Fibroblast of peridontal ligament (primary cell): Measurements from ENCODE around the gene ASCC1.
"Not testable (repeated sequence)": the region's sequence is repeated elsewhere in the genome, so short reads cannot be mapped to it uniquely, and the experiment has no call there.

ENCODE experiments used
- DNase-seq: peaks from one replicate; pipeline ENCODE4 v3.0.0-alpha.2; 2010; ENCODE audit errors: extremely low read depth

Gene ASCC1

DNA sequence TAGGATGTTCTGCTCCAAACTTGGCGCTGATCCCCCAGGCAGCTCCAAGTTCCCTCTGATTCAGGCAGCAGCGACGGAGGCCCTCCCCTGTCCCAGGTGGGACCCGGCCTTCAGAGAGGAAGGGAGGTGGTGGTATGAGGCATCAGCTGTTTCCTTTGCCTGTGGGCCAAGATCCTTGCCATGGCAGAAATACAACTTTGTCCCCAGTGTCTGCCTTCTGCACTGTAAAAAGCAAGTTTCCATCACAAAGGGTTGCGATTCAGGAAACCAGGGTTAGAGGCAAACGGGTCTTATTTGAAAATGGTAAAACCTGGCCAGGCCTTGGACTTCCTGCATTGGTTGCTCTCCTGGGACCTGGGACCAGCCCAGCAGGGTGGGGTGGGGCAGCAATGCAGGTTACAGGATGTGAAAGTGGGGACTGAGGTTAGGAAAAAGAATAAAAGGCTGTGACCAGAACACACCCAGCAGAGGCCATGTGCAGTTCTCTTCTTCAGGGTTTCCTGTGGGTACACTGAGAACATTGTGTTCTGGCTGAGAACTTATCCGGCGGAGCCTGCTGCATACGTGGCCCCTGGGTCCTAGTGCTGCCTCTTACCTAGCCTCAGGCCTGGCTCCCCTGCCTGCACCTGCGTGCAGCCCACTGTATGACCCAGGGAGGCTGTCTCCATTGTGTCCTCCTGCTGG, 32.5 kb upstream of the ASCC1 start:
- no peak for DNase-seq

DNA sequence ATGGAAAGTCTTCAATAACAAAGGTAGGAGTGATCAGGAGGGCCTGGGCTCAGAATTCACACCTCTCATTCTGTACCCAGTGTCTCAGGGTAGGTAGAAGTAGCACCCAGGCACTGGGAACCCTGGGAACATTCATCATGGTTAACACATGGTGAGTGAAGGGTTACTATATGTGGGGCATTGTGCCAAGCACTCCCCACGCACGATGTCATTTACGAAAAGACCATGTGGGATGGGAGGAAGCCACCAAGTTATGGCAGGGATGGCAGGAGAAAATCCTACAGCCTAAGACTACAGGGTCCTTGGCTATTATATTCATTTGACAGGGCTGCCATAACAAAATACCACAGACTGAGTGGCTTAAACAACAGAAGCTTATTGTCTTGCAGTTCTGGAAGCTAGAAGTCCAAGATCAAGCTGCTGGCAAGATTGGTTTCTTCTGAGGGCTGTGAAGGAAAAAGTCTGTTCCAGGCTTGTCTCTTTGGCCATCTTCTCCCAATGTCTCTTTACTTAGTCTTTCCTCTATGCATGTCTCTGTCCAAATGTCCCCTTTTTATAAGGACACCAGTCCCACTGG, 30.0 kb upstream of the ASCC1 start:
- no peak for DNase-seq

DNA sequence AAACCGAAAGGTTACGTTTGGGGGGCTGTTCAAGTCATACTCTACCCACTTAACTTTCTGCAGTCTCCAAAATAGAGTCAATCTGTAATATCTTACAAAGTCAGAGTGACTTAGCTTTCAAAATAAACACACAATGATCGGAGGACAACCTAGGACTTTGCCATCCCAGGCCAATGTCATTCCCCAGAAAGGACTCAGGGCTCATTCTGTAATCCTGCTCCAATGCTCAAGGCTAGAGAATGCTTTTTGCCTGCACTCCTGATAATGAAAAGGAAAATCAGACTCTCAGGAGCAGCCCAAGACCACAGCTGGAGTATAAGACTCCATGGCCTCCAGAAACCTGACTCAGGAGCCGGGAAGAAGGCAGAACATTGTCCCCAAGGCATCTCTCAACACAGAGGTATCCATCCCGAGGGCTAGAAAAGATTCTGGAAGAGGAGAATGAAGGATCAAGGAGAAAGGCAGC, 28.5 kb upstream of the ASCC1 start:
- DNase-seq: no peak

DNA sequence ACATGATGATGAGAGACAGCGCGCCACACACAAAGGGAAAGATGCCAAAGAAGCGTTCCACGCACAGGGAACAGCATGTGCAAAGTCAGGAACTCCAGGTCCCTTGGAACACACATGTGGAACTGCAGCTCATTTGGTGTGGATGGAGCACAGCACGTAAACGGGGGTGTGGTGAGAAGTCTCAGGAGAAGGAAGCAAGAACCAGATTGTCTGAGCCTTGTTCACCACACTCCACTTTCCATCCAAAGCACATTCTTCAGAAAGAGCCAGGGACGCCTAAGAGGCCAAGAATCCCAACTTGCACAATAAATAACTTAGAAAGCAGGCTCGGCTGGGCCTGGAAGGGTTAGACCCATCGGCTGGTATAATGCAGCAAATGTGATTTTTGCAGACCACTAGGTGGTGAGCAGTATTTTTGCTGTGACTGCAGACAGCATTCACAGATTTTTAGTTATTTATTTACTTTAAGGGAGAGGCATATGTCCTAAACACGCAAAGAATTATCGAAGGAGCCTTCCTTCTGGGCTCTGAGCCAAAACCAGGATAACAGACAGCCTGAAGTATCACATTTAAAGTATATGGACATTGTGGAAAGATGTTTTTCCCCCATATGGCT, 27.9 kb upstream of the ASCC1 start:
- peak; percentile 98 for DNase-seq

DNA sequence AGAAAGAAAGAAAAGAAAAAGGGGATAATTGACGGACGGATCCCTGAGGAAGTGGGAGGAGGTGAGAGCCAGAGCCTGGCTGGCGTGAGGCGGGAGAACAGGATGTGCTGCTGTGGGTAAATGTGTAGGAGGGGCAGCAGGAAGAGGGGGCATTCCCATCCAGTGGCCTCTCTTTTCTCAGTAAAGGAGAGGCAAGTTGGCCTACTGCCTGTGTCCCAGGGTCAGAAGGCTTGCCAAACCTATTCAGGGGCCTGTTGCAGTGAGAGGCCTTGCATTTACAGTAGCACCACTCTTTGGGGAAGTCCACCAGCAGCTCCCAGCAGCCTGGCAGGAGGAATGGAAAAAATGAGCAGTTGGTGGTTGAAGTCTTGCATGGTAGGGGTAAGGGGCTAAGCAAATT, 26.6 kb upstream of the ASCC1 start:
- peak; percentile 62 for DNase-seq

DNA sequence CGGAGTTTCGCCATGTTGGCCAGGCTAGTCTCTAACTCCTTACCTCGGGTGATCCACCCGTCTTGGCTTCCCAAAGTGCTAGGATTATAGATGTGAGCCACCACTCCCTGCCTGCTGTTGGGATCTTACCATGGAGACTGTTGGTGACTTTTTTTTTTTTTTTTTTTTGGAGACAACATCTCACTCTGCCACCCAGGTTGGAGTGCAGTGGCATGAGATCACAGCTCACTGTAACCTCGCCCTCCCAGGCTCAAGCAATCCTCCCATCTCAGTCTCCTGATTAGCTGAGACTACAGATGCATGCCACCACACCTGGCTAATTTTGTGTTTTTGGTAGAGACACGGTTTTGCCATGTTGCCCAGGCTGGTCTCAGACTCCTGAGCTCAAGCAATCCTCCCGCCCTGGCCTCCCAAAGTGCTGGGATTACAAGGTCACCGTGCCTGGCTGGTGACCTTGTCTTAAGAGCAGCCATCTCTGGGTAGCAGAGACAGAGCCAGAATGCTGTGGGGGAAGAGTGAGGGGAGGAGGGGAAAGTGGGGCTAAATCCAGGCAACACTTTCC, 25.7 kb upstream of the ASCC1 start:
- DNase-seq: no peak

DNA sequence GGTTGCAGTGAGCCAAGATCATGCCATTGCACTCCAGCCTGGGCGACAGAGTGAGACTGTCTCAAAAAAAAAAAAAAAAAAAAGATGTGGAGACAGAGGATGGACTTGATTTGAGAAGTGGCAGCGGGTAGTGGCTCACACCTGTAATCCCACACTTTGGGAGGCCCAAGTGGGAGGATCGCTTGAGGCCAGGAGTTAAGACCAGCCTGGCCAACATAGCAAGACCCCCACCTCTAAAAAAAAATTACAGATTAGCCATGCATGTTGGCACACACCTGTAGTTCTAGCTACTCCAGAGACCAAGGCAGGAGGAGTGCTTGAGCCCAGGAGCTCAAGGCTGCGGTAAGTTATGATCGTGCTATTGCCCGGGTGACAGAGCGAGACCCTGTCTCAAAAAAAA, 24.3 kb upstream of the ASCC1 start:
- DNase-seq: no peak

DNA sequence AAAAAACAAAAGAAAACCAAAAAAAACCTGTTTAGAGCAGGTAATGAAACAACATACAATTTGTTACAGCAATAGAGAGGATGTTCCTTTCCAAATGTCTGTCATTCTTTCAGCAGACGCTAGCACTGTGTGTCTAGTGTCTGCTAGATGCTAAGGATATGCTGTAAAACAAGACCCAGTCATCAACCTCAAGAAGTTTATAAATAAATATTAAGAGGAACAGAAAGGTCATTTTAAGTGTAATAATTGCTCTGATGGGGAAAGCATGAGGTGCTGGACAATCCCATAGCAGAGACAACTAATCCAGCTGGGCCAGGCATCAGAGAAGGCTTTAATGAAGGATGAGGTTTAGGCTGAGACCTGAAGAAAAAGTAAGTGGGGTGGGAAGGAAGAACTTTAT, 23.3 kb upstream of the ASCC1 start:
- DNase-seq: no peak

DNA sequence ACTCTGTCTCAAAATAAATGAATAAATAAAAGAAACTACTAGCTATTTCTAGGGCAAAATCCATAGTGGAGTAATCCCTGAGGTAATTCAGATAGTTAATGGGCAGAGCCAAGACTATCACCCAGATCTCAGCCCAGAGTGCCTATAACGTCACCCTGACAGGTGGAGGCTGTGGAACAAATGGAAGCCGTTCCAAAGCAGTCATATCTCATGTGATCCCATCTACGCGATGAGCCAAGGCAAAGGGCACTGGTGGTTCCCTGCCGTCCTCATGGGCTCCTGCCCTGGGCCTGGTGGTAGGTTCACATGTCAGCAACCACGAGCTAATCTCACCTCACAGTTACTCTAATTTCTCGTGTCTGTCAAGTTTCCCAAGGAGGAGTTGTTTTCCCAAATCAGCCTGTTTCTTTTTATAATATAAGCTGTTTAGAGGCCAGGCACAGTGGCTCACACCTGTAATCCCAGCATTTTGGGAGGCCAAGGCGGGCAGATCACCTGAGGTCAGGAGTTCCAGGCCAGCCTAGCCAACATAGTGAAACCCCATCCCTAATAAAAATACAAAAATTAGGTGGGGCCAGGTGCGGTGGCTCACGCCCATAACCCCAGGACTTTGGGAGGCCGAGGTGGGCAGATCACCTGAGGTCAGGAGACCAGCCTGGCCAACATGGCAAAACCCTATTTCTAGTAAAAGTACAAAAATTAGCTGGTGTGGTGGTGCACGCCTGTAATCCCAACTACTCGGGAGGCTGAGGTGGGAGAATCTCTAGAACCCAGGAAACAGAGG, 22.5 kb upstream of the ASCC1 start:
- no peak for DNase-seq

DNA sequence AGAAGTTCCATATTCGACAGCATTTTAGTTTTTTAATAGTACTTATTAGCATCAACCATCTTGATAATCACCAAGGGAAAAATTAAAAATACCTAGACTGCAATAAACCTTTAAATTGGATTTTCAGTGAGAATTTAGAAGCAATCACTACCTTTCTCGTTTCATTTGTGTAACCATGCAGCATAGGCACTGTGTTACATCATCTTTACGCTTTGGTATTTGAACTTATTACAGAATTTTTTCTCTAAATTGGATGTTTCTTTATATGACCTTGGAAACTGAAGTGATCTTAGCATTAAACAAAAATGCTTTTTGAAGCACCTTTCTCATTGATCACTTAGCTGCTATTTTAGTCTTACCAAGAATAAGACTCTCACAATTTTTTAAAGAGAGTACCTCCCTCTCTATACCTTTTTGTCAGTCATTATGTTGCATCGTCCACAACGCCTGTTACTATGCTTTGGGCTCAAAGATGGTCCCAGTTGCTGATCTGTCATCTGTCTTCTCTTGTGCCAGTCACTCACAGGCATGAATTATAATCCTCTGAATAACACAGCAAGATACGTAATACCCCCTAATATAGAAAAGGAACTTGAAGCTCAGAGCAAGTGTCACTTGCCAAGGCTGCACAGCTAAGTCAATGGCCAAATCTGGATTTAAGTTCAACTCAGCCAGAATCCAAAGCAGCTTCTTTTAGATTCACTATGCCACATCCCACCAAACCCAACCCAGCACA, 19.6 kb upstream of the ASCC1 start:
- DNase-seq: no peak

DNA sequence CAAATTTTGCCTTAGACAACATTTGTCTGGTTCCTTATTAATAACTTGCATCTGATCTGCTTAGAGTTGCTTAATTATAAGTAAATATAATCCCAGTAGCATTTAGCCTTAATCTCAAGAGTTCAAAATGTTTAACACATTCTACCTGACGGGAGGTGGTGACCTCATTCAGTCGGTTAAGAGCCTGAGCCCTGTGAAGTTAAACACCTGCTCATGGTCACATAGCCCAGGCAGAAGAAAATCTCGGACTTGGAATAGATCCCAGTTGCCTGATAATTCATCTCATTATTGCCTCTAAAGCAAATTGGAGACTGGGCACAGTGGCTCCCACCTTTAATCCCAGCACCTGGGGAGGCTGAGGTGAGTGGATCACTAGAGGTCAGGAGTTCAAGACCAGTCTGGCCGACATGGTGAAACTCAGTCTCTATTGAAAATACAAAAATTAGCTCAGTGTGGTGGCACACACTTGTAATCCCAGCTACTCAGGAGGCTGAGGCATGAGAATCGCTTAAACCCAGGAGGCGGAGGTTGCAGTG, 18.6 kb upstream of the ASCC1 start:
- no peak for DNase-seq

DNA sequence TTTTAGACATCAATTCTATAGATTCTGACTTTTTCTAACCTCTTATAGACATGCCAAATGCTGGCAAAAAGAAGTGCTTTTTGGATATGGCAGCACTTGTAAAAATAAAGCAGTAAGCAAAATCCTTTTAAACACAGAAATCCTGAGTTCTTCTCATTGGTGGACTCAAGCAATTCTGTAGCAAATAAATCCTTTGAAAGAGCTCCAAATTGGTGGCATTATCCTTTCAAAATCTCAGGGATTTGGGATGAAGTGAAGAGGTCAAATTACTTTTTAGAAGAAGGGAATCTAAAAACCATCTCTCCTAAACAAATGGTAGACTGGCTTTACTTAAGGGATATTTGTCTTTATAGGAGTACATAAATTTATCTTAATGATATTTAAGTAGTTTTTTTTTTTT, 17.5 kb upstream of the ASCC1 start:
- DNase-seq: no peak

DNA sequence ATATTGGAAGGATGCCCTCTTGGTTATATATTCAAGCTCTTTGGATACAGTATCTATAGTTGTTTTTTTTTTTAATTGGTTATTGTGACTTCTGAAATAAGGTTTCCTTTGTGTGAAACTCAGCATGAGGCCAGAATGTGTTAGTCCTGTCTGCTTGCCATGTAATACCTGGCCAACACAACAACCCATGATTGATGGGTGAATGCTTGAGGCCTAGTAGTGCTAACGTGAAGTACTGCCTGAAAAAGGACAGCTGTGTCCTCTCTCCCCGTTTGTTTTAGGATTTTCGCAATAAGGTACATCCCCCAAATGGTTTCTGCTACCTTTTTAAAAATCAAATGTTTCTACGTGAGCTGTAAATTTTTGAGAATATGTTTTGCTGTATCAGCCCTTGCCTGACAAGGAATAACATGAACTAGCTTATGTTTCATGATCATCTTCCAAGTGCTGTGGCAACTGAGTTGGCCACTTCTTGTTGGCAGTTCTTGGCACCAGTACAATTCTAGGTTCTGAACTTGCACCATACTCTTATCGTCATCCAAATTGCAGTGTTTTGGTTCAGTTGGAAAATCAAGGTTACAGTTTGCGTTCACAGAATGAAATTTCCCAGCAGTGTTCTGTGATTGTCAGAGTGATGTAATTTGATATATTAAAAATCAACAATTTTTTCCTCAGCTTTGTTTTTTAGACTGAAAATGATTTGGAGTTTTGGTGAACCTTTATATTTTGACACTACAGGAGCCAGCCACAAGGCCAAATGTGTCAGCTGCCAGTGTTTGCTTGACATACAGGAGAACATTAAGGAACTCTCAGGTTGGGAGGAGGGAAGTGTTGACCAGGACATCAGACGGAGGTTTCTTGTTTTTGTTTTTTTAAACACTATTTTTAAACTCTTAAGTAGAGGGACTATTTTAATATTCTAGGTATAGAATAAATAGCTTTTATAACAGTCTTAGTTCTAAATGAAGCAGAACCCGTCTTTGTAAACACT, 13.5 kb upstream of the ASCC1 start:
- peak; percentile 95 for DNase-seq

DNA sequence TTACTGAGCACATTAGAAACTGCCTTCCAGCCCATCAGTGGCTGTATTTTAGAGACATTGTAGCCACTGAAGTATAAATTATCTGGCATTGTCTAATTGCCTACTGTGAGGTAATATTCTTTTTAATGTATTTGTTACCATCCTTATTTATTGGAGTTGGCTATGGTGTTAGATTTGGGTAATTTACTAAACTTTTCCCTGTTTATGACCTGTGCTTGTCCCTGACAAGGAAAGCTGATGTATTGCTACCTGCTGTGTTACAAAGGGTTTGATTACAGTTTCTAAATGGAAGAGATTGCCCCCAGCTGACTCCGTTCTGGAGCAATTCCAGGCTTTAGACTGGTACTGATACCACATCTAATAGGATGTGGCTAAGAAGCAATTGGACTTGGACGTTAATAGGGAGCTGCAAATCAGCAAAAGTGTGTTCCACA, 12.3 kb upstream of the ASCC1 start:
- DNase-seq: no peak

DNA sequence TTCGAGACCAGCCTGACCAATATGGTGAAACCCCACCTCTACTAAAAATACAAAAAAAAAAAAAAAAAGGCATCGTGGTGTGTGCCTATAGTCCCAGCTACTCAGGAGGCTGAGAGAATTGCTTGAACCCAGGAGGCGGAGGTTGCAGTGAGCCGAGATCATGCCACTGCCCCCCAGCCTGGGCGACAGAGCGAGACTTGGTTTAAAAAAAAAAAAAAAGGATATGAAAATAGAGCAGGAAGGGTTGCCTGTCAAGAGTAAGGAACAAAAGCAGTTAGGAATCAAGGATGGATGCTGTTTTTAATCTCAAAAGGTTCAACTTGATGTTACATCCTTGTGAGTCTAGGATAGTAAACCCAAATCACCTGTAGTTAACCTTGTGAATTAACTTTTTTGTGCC, 11.8 kb upstream of the ASCC1 start:
- no peak for DNase-seq

DNA sequence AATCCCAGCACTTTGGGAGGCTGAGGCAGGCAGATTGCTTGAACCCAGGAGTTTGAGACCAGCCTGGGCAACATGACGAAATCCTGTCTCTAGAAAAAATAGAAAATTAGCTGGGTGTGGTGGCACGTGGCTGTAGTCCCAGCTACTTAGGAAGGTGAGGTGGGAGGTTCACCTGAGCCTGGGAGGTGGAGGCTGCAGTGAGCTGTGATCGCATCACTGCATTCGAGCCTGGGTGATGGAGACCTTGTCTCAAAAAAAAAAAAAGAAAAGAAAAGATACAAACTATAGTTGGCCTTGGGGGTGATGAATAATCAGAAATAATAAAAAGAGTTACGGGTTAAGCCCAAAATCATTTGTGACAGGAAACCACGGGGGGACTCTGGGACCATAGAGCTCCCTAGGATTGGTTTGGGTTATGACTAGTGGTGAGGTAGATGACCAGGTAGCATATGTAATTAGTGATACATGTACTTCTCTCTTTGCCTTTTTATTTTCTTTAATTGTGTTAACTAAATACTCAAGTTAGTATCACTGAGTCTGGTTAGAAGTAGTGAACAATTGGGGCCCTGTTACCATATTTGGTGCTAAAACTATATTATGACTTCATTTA, 10.4 kb upstream of the ASCC1 start:
- no peak for DNase-seq

DNA sequence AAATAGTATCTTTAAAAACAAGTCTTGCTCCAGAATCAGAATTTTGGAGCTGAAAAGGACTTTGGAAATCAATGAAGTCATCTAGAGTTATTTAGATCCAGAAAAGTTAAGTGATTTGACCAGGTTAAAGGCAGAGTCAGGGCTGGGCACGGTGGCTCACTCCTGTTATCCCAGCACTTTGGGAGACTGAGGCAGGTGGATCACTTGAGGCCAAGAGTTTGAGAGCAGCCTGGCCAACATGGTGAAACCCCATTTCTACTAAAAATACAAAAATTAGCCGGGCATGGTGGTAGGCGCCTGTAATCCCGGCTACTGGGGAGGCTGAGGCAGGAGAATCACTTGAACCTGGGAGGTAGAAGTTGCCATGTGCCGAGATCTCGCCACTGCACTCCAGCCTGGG, 8.1 kb upstream of the ASCC1 start:
- not testable (repeated sequence) for DNase-seq

DNA sequence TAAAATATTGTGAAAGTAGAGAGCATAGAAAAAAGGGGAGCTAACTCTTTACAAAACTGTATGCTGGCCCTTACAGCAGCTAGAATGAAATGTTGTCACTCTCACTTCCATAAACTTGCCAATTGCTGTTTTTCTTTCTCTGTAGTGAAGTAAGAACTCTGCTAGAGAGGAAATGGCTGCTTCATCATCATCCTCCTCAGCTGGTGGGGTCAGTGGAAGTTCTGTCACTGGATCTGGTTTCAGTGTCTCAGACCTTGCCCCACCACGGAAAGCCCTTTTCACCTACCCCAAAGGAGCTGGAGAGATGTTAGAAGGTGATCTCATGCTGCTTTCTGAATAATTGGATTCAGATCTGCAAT, 7.6 kb upstream of the ASCC1 start:
- DNase-seq: no peak

DNA sequence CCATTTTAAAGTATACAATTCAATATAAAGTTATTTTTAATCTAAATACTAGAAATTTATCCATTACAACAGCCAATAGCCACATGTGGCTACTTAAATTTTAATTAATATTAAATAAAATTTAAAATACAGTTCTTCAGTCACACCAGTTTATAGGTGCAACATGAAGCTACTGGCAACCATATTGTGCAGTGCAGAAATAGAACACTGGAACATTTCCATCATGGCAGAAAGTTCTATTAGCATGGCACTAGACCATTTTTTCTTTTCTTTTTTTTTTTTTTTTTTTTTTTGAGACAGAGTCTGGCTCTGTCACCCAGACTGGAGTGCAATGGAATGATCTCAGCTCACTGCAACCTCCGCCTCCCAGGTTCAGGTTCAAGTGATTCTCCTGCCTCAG, 5.2 kb upstream of the ASCC1 start:
- DNase-seq: no peak

DNA sequence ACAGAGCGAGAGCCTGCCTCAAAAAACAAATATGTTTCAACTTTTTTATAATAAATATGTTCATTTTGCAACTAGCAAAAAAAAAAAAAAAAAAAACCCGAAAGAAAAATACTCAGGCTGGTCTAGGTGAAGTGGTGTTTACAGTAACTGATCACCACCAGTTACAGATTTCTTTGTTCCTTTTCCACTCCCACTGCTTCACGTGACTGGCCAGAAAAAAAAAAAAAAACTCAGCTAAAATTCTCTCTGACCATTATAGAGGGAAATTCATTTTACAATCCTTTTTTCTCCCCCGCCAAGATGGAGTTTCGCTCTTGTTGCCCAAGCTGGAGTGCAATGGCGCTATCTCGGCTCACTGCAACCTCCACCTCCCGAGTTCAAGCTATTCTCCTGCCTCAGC, 4.6 kb upstream of the ASCC1 start:
- DNase-seq: no peak
